GM19023 (cell line): ENCODE results near the gene FNDC1.

Source experiments
- ATAC-seq: cut with Tn5 transposase; IDR thresholded peaks from one replicate; pipeline ENCODE4 v1.9.1; 2021; ENCODE audit warnings: mild to moderate bottlenecking, moderate library complexity; ENCODE audit not compliant: unreplicated experiment

The FNDC1 gene

GRCh38 chr6:159304641-159305040 is 135.4 kb downstream of the FNDC1 start:
- ATAC-seq = no peak

- ATAC-seq = no peak
These were observed 136.0 kb downstream of the FNDC1 start for GRCh38 chr6:159305159-159305558.

- ATAC-seq = no peak
These were observed 136.8 kb downstream of the FNDC1 start for GRCh38 chr6:159305804-159306537.

- no peak for ATAC-seq
These were observed 138.1 kb downstream of the FNDC1 start for GRCh38 chr6:159307246-159307790.

- ATAC-seq = no peak
These were observed 139.0 kb downstream of the FNDC1 start for GRCh38 chr6:159308198-159308597.

GRCh38 chr6:159309723-159310122 is 140.5 kb downstream of the FNDC1 start:
- no peak for ATAC-seq

GRCh38 chr6:159311618-159312017 is 142.4 kb downstream of the FNDC1 start:
- ATAC-seq = no peak

- no peak for ATAC-seq
These were observed 143.0 kb downstream of the FNDC1 start for GRCh38 chr6:159312206-159312605.

- ATAC-seq = no peak
These were observed 143.8 kb downstream of the FNDC1 start for GRCh38 chr6:159313018-159313417.

- ATAC-seq = no peak
These were observed 146.4 kb downstream of the FNDC1 start for GRCh38 chr6:159315562-159315961.

- ATAC-seq = no peak
These were observed 148.2 kb downstream of the FNDC1 start for GRCh38 chr6:159317430-159317829.

- ATAC-seq = no peak
These were observed 152.1 kb downstream of the FNDC1 start for GRCh38 chr6:159321267-159321666.
